GM12801 (cell line): ENCODE results near the gene SLC25A13.

Source experiments
- CTCF ChIP-seq: IDR thresholded peaks from one replicate; pipeline ENCODE4 v1.5.1; 2011; ENCODE audit warnings: control low read depth; ENCODE audit not compliant: insufficient read length; ENCODE audit errors: extremely low read depth

Gene SLC25A13

DNA sequence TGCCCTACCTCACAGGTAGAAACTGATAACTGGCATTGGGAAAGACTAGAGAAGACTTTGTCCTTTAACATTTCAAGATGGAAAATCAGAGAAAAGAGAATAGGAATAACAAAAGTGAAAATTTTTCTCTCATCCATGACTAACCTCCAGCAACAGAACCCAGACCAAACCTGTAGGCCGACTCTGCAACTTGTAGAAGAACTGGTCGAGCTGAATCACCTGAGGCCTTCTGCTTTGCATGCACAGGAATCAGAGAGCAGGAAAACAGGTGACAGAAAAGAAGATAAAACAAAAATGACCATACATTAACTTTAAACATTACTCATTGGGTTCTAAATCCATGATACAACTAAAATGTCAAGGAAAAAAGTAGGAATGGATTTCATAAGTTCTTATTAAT, 137.1 kb downstream of the SLC25A13 start:
- no peak for TF ChIP-seq CTCF

GRCh38 chr7:96183163-96183670, 138.7 kb downstream of the SLC25A13 start:
- no peak for TF ChIP-seq CTCF

DNA sequence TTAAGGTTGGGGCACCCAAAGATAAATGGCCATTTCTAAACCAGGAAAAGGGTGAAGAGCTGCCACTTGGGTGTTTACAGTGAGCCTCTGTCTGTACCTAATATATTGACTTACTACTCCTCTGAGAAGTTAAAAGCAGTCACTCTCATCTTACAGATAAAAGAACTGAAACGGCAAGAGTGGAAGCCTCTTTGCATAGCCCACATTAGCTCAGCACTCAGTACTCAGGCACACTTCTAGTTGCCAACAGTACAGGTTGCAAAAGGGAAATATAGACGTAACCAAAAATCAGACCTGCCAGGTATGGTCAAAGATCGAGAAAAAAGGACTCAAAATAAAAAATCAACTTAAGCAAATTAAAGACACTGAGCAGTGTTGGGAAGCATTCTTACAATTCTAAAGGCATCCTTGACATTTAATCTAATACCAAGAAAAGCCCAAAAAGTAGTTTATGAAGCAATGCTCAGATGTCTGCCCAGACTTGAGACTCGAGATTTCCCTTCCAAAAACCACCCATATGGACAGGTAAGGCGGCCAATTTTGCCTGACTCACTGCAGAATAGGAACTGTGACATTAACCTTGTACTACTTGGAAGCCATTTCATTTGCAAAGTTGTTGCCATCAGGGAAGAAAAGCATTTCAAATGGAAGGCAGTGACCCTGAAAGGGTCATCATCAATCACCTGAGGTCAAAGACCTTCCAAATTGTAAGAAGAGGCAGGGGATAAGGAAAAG, 139.3 kb downstream of the SLC25A13 start:
- no peak for TF ChIP-seq CTCF

GRCh38 chr7:96181174-96181573, 140.7 kb downstream of the SLC25A13 start:
- TF ChIP-seq CTCF = no peak

DNA sequence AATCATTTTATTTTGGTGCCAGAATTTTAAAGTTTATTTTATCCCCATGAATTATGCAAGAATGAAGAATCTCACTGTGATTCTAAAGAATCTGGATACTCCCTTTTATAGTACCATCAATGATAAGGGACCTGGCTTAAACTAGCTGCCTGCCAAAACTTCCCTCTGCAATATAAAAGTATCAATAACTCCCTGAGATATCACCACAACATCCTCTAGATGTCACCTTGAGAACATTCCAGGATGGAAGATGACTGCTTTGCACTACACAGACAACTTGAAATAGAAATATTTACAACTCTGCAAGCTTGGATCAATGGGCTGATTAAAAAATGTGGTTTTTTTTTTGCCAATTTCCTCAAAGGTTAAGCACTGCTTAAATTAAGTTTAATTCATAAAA, 142.1 kb downstream of the SLC25A13 start:
- TF ChIP-seq CTCF = no peak

- no peak for TF ChIP-seq CTCF
Observed at GRCh38 chr7:96179341-96179740, 142.6 kb downstream of the SLC25A13 start.

- TF ChIP-seq CTCF = no peak
Observed at GRCh38 chr7:96178581-96178980, 143.3 kb downstream of the SLC25A13 start.

GRCh38 chr7:96177353-96177752, 144.5 kb downstream of the SLC25A13 start:
- no peak for TF ChIP-seq CTCF
